Neural progenitor cell (in vitro differentiated cells): ENCODE data around the gene SEC14L6. TPM values are rescaled to one million over a fixed set of nuclear protein-coding genes. Genes with fewer than 3 reads are reported as not detected.

ENCODE experiments used
- DNase-seq: peaks from one replicate; pipeline ENCODE4 v3.0.0-alpha.2; 2016; ENCODE audit warnings: low spot score
- H2AFZ ChIP-seq: fragments of 200-600 bp; sonication (generic); replicated peaks from 2 replicates; pipeline ENCODE4 v1.6.1; 2016; ENCODE audit warnings: antibody characterized with exemption
- H3F3A ChIP-seq: fragments of 200-600 bp; sonication (generic); 2 replicates; pipeline ENCODE4 v1.6.1; 2016; ENCODE audit warnings: antibody characterized with exemption, low read depth
- H3K27ac ChIP-seq: fragments of 200-600 bp; sonication (generic); 2 replicates; pipeline ENCODE4 v1.5.1; 2016; ENCODE audit warnings: mild to moderate bottlenecking
- H3K27me3 ChIP-seq: fragments of 200-600 bp; sonication (generic); 2 replicates; pipeline ENCODE4 v1.6.1; 2016; ENCODE audit warnings: mild to moderate bottlenecking, moderate library complexity
- H3K36me3 ChIP-seq: fragments of 200-600 bp; sonication (generic); 2 replicates; pipeline ENCODE4 v1.5.1; 2016
- H3K4me1 ChIP-seq: fragments of 200-600 bp; sonication (generic); 2 replicates; pipeline ENCODE4 v1.6.1; 2016; ENCODE audit warnings: mixed run types
- H3K4me2 ChIP-seq: fragments of 200-600 bp; sonication (generic); 2 replicates; pipeline ENCODE4 v1.6.1; 2016
- H3K4me3 ChIP-seq: fragments of 200-600 bp; sonication (generic); 2 replicates; pipeline ENCODE4 v1.5.1; 2016
- H3K79me2 ChIP-seq: fragments of 200-600 bp; sonication (generic); 2 replicates; pipeline ENCODE4 v1.6.1; 2016; ENCODE audit warnings: low read depth
- H3K9ac ChIP-seq: fragments of 200-600 bp; sonication (generic); 2 replicates; pipeline ENCODE4 v1.6.1; 2016
- H3K9me3 ChIP-seq: fragments of 200-600 bp; sonication (generic); 2 replicates; pipeline ENCODE4 v1.5.1; 2016; ENCODE audit warnings: low read depth
- H4K20me1 ChIP-seq: fragments of 200-600 bp; sonication (generic); 2 replicates; pipeline ENCODE4 v1.6.1; 2016; ENCODE audit warnings: low read depth
- H3K27ac Mint-ChIP-seq: 3 replicates; pipeline ENCODE4 v1.8.0; 2021; ENCODE audit warnings: mixed read lengths
- H3K27me3 Mint-ChIP-seq: 2 replicates; pipeline ENCODE4 v1.8.0; 2022; ENCODE audit warnings: low read depth, mild to moderate bottlenecking, inconsistent platforms, moderate library complexity, mixed read lengths; ENCODE audit not compliant: insufficient read depth
- H3K36me3 Mint-ChIP-seq: 3 replicates; pipeline ENCODE4 v1.8.0; 2021; ENCODE audit warnings: mixed read lengths
- H3K4me1 Mint-ChIP-seq: 3 replicates; pipeline ENCODE4 v1.8.0; 2021; ENCODE audit warnings: mixed read lengths
- H3K4me3 Mint-ChIP-seq: 3 replicates; pipeline ENCODE4 v1.8.0; 2021; ENCODE audit warnings: mild to moderate bottlenecking, moderate library complexity, mixed read lengths
- H3K9me3 Mint-ChIP-seq: 3 replicates; pipeline ENCODE4 v1.8.0; 2020; ENCODE audit warnings: mixed read lengths
- EZH2 ChIP-seq: fragments of 200-600 bp; sonication (generic); IDR thresholded peaks from 2 replicates; pipeline ENCODE4 v1.6.1; 2017; ENCODE audit warnings: antibody characterized with exemption, mild to moderate bottlenecking, moderate library complexity
- EZH2phosphoT487 ChIP-seq: fragments of 200-600 bp; sonication (generic); IDR thresholded peaks from 2 replicates; pipeline ENCODE4 v1.6.1; 2017; ENCODE audit warnings: antibody characterized with exemption
- total RNA-seq: library from RNA; depleted of rRNA; stranded (reverse); fragments of >200 nt; gene quantifications from 2 replicates; pipeline ENCODE4 v1.2.3, GENCODE V29; 2015; ENCODE audit warnings: low replicate concordance
- TF ChIP-seq, protein P1 (sequence below): fragments of 200-600 bp; sonication (generic); IDR thresholded peaks from 2 replicates; pipeline ENCODE4 v1.5.1; 2017; ENCODE audit warnings: antibody characterized with exemption, mild to moderate bottlenecking

The SEC14L6 gene
- total RNA-seq, 1 donor from 2014 or later, result 2.4 TPM

DNA sequence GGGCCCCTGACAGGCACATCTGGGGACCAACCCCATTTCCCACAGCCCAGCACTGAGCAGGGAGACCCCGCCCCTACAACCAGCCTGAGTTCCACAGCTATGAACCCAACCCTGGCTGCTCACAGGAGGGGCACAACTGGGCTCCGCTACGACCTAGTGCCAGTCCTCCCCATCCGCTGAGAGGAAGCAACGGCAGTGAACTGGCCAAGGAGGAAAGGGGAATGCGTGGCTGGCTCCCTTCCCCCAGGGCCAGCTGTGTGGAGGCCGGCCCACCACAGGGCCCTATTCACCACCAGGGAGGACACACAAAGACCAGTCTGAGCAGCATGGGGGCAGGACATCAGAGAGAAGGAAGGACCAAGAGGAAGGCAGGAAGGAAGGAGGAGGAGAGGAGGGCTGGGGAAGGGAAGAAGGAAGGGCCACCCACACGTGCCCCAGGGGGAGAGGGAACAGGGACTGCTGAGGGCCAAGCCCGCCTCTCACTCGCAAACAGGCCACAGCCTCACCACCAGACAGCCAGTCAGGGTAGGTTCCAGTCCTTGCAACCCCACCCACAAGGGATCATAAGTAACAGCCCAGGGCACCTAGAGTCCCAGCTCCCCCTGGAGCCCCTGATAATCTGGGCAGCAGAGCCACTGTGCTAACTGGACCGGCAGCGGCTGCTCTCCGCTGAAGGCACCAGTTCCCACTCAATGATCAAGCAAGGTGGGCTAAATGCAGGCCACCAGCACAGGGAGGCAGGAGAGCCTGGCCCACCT is 36.4 kb upstream of the SEC14L6 start:
- peaks cover 4% of the 10 kb centered on the region for H3K27me3 Mint-ChIP-seq
- Histone ChIP-seq H3K9me3 (no peaks in the 10 kb centered on the region), H3F3A (peaks cover 5% of the 10 kb centered on the region), H3K9ac (no peak overlapping the region), H3K4me2 (peak overlapping the region; percentile 10), H4K20me1 (no peaks in the 10 kb centered on the region), H3K79me2 (no peaks in the 10 kb centered on the region), H3K36me3 (no peaks in the 10 kb centered on the region), H3K27me3 (no peaks in the 10 kb centered on the region), H2AFZ (no peak overlapping the region), H3K27ac (peak overlapping the region; percentile 41), H3K4me1 (no peaks in the 10 kb centered on the region), H3K4me3 (no peak overlapping the region)
- no peaks in the 10 kb centered on the region for H3K4me1 Mint-ChIP-seq
- no peaks in the 10 kb centered on the region for H3K9me3 Mint-ChIP-seq
- TF ChIP-seq EZH2phosphoT487 (no peak), EZH2 (no peak)
- TF ChIP-seq, protein P1, sequence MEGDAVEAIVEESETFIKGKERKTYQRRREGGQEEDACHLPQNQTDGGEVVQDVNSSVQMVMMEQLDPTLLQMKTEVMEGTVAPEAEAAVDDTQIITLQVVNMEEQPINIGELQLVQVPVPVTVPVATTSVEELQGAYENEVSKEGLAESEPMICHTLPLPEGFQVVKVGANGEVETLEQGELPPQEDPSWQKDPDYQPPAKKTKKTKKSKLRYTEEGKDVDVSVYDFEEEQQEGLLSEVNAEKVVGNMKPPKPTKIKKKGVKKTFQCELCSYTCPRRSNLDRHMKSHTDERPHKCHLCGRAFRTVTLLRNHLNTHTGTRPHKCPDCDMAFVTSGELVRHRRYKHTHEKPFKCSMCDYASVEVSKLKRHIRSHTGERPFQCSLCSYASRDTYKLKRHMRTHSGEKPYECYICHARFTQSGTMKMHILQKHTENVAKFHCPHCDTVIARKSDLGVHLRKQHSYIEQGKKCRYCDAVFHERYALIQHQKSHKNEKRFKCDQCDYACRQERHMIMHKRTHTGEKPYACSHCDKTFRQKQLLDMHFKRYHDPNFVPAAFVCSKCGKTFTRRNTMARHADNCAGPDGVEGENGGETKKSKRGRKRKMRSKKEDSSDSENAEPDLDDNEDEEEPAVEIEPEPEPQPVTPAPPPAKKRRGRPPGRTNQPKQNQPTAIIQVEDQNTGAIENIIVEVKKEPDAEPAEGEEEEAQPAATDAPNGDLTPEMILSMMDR, result no peak
- H3K27ac Mint-ChIP-seq, result no peak overlapping the region
- H3K4me3 Mint-ChIP-seq, result no peak overlapping the region
- H3K36me3 Mint-ChIP-seq, result peaks cover 18% of the 10 kb centered on the region
- DNase-seq, result no peak

DNA sequence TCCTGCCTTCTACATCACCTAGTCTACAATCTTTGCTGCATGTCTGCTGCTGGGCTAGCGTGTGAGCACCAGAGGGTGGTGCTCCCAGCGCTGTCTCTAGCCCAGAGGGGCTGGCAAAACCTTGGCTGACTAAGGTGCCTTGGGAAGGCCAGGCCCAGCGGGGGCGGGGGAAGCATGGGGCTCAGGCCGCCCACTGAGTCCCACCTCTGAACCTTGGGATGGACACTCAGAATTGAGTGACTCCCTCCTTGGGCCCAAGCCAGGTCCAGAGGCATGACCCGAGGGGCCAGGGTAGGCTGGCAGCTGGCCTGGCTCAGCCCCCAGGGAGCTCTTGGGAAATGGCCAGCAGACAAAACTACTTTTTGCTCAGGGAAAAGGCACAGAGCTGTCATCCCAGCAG is 35.5 kb upstream of the SEC14L6 start:
- H3K27ac Mint-ChIP-seq, result no peak overlapping the region
- Histone ChIP-seq H3K27me3 (no peaks in the 10 kb centered on the region), H3K9ac (no peak overlapping the region), H3K79me2 (no peaks in the 10 kb centered on the region), H2AFZ (no peak overlapping the region), H3K36me3 (no peaks in the 10 kb centered on the region), H3K27ac (no peak overlapping the region), H3F3A (peaks cover 5% of the 10 kb centered on the region), H4K20me1 (no peaks in the 10 kb centered on the region), H3K4me2 (no peak overlapping the region), H3K4me1 (no peaks in the 10 kb centered on the region), H3K9me3 (no peaks in the 10 kb centered on the region), H3K4me3 (no peak overlapping the region)
- peaks cover 4% of the 10 kb centered on the region for H3K27me3 Mint-ChIP-seq
- H3K9me3 Mint-ChIP-seq, result no peaks in the 10 kb centered on the region
- no peaks in the 10 kb centered on the region for H3K4me1 Mint-ChIP-seq
- peaks cover 17% of the 10 kb centered on the region for H3K36me3 Mint-ChIP-seq
- no peak overlapping the region for H3K4me3 Mint-ChIP-seq
- TF ChIP-seq EZH2phosphoT487, result no peak
- no peak for TF ChIP-seq EZH2
- TF ChIP-seq, protein P1, result no peak
- no peak for DNase-seq

DNA sequence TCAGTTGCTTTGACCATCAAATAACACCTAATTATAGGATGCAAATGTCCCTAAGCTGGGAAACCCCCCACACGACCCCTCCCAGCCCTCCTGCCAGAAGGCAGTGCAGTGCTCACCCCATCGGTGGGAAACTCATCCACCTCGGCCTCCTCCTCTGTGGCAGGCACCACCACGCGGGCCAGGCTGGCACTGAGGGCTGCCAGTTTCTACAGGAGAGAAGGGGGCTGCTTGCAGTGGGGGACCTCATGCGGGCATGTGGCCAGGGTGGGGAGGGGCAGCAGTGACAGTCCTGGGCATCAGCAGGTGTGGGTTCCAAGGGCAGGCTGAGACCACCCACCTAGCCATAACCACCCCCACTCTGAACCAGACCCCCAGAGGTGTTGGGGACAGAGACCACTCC is 34.4 kb upstream of the SEC14L6 start:
- Histone ChIP-seq H3K9me3 (no peaks in the 10 kb centered on the region), H3K79me2 (no peaks in the 10 kb centered on the region), H3K27me3 (no peaks in the 10 kb centered on the region), H3K4me1 (no peaks in the 10 kb centered on the region), H3K4me2 (no peak overlapping the region), H3K4me3 (no peak overlapping the region), H4K20me1 (no peaks in the 10 kb centered on the region), H2AFZ (no peak overlapping the region), H3F3A (peaks cover 10% of the 10 kb centered on the region), H3K9ac (no peak overlapping the region), H3K36me3 (no peaks in the 10 kb centered on the region), H3K27ac (no peak overlapping the region)
- TF ChIP-seq, protein P1, result no peak
- TF ChIP-seq EZH2, result no peak
- TF ChIP-seq EZH2phosphoT487, result no peak
- Mint-ChIP-seq H3K36me3 (peaks cover 19% of the 10 kb centered on the region), H3K4me1 (no peaks in the 10 kb centered on the region), H3K4me3 (no peak overlapping the region), H3K9me3 (no peaks in the 10 kb centered on the region), H3K27me3 (peaks cover 4% of the 10 kb centered on the region), H3K27ac (no peak overlapping the region)
- no peak for DNase-seq
